ENCODE results near the gene SLC5A11.
"Not testable (repeated sequence)": the region's sequence is repeated elsewhere in the genome, so short reads cannot be mapped to it uniquely, and the experiment has no call there.

SLC5A11 gene

GRCh38 chr16:24807301-24807700 is 38.5 kb upstream of the SLC5A11 start:
- no peaks in the 10 kb centered on the region for H3K4me1 ChIP-seq
- no peaks in the 10 kb centered on the region for H3K36me3 ChIP-seq (ENCODE audit: control insufficient read depth, insufficient read depth, low read length)
- H3K9me3 ChIP-seq (ENCODE audit: control insufficient read depth, low read length): no peaks in the 10 kb centered on the region
- H3K4me3 ChIP-seq (ENCODE audit: low read depth, low read length): no peak overlapping the region
- no peaks in the 10 kb centered on the region for H3K79me2 ChIP-seq
- H3K27me3 ChIP-seq (ENCODE audit: control insufficient read depth, insufficient read depth, low read length): no peaks in the 10 kb centered on the region
- no peak overlapping the region for H3K9ac ChIP-seq
- TF ChIP-seq CTCF (IDR thresholded peaks at IDR 0.05): no peak
- H3K4me2 ChIP-seq (ENCODE audit: low read length): no peak overlapping the region
- H2AFZ ChIP-seq: no peak overlapping the region
- no peak overlapping the region for H3K27ac ChIP-seq

GRCh38 chr16:24810951-24811843 is 34.6 kb upstream of the SLC5A11 start:
- no peaks in the 10 kb centered on the region for H3K4me1 ChIP-seq
- H3K9me3 ChIP-seq (ENCODE audit: control insufficient read depth, low read length): no peaks in the 10 kb centered on the region
- no peaks in the 10 kb centered on the region for H3K36me3 ChIP-seq (ENCODE audit: control insufficient read depth, insufficient read depth, low read length)
- H3K27ac ChIP-seq: no peak overlapping the region
- no peak overlapping the region for H2AFZ ChIP-seq
- no peak overlapping the region for H3K4me3 ChIP-seq (ENCODE audit: low read depth, low read length)
- H3K79me2 ChIP-seq: peaks cover 2% of the 10 kb centered on the region
- H3K27me3 ChIP-seq (ENCODE audit: control insufficient read depth, insufficient read depth, low read length): no peaks in the 10 kb centered on the region
- H3K4me2 ChIP-seq (ENCODE audit: low read length): no peak overlapping the region
- no peak for TF ChIP-seq CTCF (IDR thresholded peaks at IDR 0.05)
- no peak overlapping the region for H3K9ac ChIP-seq

GRCh38 chr16:24812813-24813212 is 33.0 kb upstream of the SLC5A11 start:
- not testable (repeated sequence) for H3K27ac ChIP-seq; H3K79me2 ChIP-seq; H3K9me3 ChIP-seq (ENCODE audit: control insufficient read depth, low read length); H3K4me1 ChIP-seq; H3K9ac ChIP-seq; H2AFZ ChIP-seq; H3K4me2 ChIP-seq (ENCODE audit: low read length); H3K27me3 ChIP-seq (ENCODE audit: control insufficient read depth, insufficient read depth, low read length); H3K4me3 ChIP-seq (ENCODE audit: low read depth, low read length); H3K36me3 ChIP-seq (ENCODE audit: control insufficient read depth, insufficient read depth, low read length)

- no peak overlapping the region for H3K27ac ChIP-seq
- peaks cover 2% of the 10 kb centered on the region for H3K79me2 ChIP-seq
- TF ChIP-seq CTCF (IDR thresholded peaks at IDR 0.05): no peak
- H3K36me3 ChIP-seq (ENCODE audit: control insufficient read depth, insufficient read depth, low read length): no peaks in the 10 kb centered on the region
- no peak overlapping the region for H3K9ac ChIP-seq
- H3K9me3 ChIP-seq (ENCODE audit: control insufficient read depth, low read length): no peaks in the 10 kb centered on the region
- no peaks in the 10 kb centered on the region for H3K4me1 ChIP-seq
- no peak overlapping the region for H3K4me3 ChIP-seq (ENCODE audit: low read depth, low read length)
- H2AFZ ChIP-seq: no peak overlapping the region
- H3K4me2 ChIP-seq (ENCODE audit: low read length): no peak overlapping the region
- H3K27me3 ChIP-seq (ENCODE audit: control insufficient read depth, insufficient read depth, low read length): no peaks in the 10 kb centered on the region
These were observed 30.7 kb upstream of the SLC5A11 start for GRCh38 chr16:24815021-24815420.

- no peak overlapping the region for H3K9ac ChIP-seq
- no peaks in the 10 kb centered on the region for H3K36me3 ChIP-seq (ENCODE audit: control insufficient read depth, insufficient read depth, low read length)
- H3K79me2 ChIP-seq: peaks cover 2% of the 10 kb centered on the region
- TF ChIP-seq CTCF (IDR thresholded peaks at IDR 0.05): no peak
- no peak overlapping the region for H3K4me3 ChIP-seq (ENCODE audit: low read depth, low read length)
- H2AFZ ChIP-seq: no peak overlapping the region
- H3K9me3 ChIP-seq (ENCODE audit: control insufficient read depth, low read length): no peaks in the 10 kb centered on the region
- no peak overlapping the region for H3K4me2 ChIP-seq (ENCODE audit: low read length)
- no peaks in the 10 kb centered on the region for H3K4me1 ChIP-seq
- no peaks in the 10 kb centered on the region for H3K27me3 ChIP-seq (ENCODE audit: control insufficient read depth, insufficient read depth, low read length)
- no peak overlapping the region for H3K27ac ChIP-seq
These were observed 29.1 kb upstream of the SLC5A11 start for GRCh38 chr16:24816688-24817087.

Data from parathyroid adenoma (tissue), 2 donors.